HEK293T (cell line): ENCODE results near the gene LAYN.

ENCODE experiments used
- ARNT ChIP-seq: fragments of 450-650 bp; IDR thresholded peaks from 2 replicates; pipeline ENCODE4 v1.6.1; 2017; ENCODE audit warnings: mild to moderate bottlenecking
- BHLHE40 ChIP-seq: fragments of 450-650 bp; IDR thresholded peaks from 2 replicates; pipeline ENCODE4 v1.6.1; 2016; ENCODE audit warnings: mild to moderate bottlenecking, moderate library complexity, borderline replicate concordance
- CTBP1 ChIP-seq: fragments of 450-650 bp; IDR thresholded peaks from 2 replicates; pipeline ENCODE4 v1.6.1; 2016; ENCODE audit warnings: borderline replicate concordance
- FOXA1 ChIP-seq: fragments of 450-650 bp; IDR thresholded peaks from 2 replicates; pipeline ENCODE4 v1.6.1; 2016; ENCODE audit warnings: mild to moderate bottlenecking
- FOXK2 ChIP-seq: fragments of 450-650 bp; IDR thresholded peaks from 2 replicates; pipeline ENCODE4 v1.6.1; 2016; ENCODE audit warnings: mild to moderate bottlenecking
- FOXM1 ChIP-seq: fragments of 450-650 bp; IDR thresholded peaks from 2 replicates; pipeline ENCODE4 v1.6.1; 2017; ENCODE audit warnings: mild to moderate bottlenecking, borderline replicate concordance
- HDGF ChIP-seq: fragments of 450-650 bp; IDR thresholded peaks from 2 replicates; pipeline ENCODE4 v1.6.1; 2017; ENCODE audit warnings: antibody characterized with exemption, borderline replicate concordance
- L3MBTL2 ChIP-seq: fragments of 450-650 bp; conservative IDR thresholded peaks from 2 replicates; pipeline ENCODE4 v1.6.1; 2016; ENCODE audit warnings: mild to moderate bottlenecking
- PKNOX1 ChIP-seq: fragments of 450-650 bp; IDR thresholded peaks from 2 replicates; pipeline ENCODE4 v1.6.1; 2016
- ZNF384 ChIP-seq: fragments of 450-650 bp; IDR thresholded peaks from 2 replicates; pipeline ENCODE4 v1.6.1; 2016

GRCh38 chr11:111591187-111591960 lies 50.9 kb downstream of the LAYN start:
- TF ChIP-seq ARNT (no peak), L3MBTL2 (no peak), CTBP1 (no peak), ZNF384 (no peak), FOXK2 (no peak), PKNOX1 (no peak), FOXM1 (no peak), HDGF (no peak), FOXA1 (no peak), BHLHE40 (no peak)
